HG02973 (cell line): ENCODE data around the gene FAM193B.
"Not testable (repeated sequence)": the region's sequence is repeated elsewhere in the genome, so short reads cannot be mapped to it uniquely, and the experiment has no call there.

Experiments used
- ATAC-seq: cut with Tn5 transposase; IDR thresholded peaks from one replicate; pipeline ENCODE4 v1.9.1; 2021; ENCODE audit warnings: moderate library complexity; ENCODE audit not compliant: unreplicated experiment

Gene FAM193B

GRCh38 chr5:177578316-177578715 is 24.0 kb upstream of the FAM193B start:
- no peak for ATAC-seq

GRCh38 chr5:177576169-177576568 is 21.8 kb upstream of the FAM193B start:
- ATAC-seq, result no peak

DNA sequence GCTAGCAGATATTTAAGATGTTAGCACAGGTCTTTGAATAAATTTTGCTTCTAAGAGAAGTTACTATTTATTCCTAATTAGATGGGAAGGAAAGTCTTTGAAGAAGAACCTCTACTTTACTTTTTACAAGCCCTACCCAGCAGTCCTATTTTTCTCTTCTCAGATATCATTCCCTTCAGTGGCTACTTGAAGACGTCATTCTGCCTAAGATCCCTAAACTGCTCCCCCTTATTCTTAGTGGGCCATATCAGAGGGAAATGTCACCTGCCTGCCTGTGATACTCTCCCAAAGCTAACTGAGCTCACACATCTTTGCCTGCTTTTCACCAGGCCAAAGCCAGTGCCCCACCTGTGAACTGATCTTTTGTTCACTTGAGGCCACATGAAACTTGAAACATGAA is 21.1 kb upstream of the FAM193B start:
- no peak for ATAC-seq

DNA sequence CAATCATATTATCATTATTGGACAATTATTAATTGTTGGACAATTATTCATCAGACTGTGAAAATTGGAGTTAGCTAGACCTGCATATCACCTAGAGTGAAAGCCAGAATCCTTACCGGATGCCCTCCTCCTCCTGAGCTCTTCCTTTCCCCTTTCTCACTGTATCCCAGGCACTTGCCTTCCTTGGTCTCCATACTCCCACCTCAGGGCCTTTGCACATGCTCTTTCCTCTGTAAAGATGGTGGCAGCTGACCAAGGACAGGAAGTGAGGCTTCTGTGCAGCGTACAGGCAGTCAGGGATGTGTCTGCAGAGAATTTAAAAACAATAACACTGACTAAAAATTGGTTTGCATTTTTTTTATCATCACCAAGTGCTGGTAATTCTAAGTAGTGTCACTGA is 15.5 kb upstream of the FAM193B start:
- ATAC-seq, result no peak

- no peak for ATAC-seq
These were observed 14.0 kb upstream of the FAM193B start for GRCh38 chr5:177568326-177568725.

- no peak for ATAC-seq
These were observed 10.7 kb upstream of the FAM193B start for GRCh38 chr5:177565046-177565445.

DNA sequence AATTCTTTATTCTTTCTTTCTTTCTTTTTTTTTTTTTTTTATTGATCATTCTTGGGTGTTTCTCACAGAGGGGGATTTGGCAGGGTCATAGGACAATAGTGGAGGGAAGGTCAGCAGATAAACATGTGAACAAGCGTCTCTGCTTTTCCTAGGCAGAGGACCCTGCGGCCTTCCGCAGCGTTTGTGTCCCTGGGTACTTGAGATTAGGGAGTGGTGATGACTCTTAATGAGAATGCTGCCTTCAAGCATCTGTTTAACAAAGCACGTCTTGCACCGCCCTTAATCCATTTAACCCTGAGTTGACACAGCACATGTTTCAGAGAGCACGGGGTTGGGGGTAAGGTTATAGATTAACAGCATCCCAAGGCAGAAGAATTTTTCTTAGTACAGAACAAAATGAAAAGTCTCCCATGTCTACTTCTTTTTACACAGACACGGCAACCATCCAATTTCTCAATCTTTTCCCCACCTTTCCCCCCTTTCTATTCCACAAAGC is 5.1 kb upstream of the FAM193B start:
- not testable (repeated sequence) for ATAC-seq

DNA sequence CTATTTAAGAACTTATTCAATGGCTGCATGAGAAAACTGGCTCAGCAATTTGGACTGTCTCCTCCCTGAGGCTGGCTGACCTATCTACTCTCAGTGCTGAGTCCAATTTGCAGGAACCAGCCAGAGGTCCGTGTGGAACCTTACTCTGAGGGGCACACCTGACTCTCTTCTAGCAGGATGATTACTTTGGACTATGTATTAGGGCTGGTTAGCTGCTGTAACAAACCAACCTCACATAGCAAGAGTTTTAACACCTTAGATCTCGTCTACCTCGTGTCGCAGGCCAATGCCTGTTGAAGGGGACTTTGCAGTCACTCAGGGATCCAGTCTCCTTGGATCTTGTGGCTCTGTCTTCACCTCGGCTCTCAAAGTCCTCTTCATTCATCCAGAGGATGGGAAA is 3.4 kb upstream of the FAM193B start:
- ATAC-seq, result no peak

DNA sequence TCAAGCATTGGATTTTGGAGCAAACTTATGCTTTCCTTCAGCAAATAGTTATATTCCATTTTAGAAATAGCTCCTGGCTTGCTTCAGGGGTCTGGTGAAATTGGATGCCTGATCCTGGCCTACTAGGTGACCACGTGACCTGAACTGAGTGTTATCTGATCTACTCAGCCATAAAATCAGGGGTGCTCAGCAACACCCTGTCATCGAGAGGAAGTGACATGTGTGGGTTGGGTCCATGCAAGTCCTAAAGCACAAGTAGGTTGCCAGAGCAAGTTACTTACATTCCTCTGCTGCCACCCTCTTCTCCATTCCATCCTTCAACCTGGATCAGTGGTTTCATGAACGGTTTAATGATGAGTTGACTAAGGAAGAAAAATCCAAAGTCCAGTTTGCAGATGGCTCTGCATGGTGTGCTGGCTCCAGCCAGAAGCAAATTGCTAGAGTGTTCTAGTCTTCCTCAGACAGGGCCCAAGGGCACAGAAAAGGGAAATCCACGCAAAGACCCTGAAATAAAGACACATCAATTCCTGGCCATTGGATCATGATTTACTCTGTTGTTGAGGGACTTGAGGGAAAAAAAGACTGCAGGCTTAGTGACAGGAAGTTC is 2.8 kb upstream of the FAM193B start:
- no peak for ATAC-seq

DNA sequence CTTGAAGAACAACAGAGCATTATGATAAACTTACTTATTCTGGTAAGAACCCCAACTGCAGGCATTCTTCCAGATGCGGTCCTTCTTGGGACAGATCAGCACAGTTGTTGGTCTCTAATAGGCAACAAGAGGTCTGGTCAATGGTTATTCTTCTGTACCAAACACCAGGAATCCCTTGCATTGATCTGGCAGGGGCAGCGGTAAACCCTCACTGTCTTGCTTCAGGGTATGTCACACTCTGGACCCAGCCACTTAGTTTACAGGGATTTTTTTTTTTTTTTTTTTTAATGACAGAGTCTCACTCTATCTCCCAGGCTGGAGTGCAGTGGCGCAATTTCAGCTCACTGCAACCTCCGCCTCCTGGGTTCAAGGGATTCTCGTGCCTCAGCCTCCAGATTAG is 1.3 kb upstream of the FAM193B start:
- ATAC-seq, result no peak

DNA sequence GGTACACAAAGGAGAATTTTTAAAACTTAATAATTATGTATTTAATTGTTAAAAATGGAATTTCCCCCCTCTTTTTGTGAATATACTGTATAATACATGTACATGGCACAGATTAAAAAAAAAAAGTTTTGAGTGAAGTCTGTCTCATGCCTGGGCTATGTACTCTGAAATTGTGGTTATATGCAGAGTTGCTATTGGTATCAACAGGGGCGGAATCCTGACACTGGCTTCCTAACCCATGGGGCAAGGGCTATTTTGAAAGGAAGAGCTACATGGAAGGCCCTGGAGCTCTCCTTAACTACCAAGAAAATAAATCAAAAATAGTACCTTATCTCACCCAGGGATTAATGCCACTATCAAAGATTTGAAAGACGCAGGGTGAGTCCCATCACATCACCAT is 865 bp upstream of the FAM193B start:
- ATAC-seq, result no peak

- ATAC-seq, result peak; percentile 30
These were observed 513 bp downstream of the FAM193B start for GRCh38 chr5:177553671-177554429.

- ATAC-seq, result no peak
These were observed 1.4 kb downstream of the FAM193B start for GRCh38 chr5:177552839-177553455.

DNA sequence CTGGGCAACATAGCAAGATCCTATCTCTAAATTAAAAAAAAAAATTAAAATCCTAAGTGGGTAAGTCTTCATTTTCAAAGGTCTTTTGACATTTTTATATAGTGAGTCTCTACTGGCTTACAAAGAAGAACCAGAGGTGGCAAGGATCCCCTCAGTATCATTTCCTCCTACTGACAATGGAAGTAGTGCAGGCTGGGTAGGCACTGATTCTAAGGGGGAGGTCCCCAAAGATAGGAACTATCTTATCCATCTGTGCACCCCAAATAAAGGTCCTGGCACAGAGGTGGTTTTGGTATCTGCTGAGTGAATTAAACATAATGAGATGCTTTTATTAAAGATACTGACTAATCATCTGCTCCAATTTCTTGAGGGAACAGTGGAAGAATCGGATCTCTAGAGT is 4.2 kb downstream of the FAM193B start:
- ATAC-seq, result no peak

DNA sequence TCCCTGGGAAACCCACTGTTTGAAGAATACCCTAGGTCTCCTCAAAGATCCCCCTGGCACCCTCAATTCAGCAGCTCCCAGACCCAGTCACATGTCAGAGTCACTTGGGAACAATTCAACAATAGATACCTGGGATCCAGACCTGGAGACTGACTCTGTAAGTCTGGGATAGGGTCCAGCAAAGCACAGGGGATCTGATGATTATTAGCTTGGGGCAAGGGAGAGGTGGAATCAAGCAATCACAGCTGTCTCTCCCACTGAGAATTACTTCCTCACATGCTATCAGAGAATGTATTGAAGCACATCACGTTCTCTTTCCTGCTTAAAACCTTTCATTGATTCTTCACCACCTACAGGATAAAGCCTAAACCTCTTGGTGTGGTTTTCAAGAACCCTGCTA is 5.9 kb downstream of the FAM193B start:
- no peak for ATAC-seq

DNA sequence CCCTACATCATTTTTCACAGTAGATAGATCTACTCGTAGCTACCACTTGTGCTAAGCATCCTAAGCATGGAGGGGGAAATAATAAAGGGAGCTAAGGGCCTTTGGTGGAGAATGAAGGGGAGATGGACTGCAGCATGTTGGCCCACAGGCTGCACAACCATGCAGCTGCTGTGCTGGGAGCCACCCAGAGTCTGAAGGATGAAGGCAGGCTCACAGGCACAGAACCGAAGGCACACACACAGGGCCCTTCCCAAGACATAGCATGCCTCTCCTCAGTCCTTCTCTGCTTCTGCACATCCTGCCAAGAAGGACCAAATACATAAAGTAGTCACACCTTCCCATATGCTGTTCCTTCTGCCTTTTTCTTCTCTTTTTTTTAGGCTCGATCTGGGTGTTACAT is 6.6 kb downstream of the FAM193B start:
- ATAC-seq, result no peak

- no peak for ATAC-seq
These were observed 8.1 kb downstream of the FAM193B start for GRCh38 chr5:177546258-177546741.

DNA sequence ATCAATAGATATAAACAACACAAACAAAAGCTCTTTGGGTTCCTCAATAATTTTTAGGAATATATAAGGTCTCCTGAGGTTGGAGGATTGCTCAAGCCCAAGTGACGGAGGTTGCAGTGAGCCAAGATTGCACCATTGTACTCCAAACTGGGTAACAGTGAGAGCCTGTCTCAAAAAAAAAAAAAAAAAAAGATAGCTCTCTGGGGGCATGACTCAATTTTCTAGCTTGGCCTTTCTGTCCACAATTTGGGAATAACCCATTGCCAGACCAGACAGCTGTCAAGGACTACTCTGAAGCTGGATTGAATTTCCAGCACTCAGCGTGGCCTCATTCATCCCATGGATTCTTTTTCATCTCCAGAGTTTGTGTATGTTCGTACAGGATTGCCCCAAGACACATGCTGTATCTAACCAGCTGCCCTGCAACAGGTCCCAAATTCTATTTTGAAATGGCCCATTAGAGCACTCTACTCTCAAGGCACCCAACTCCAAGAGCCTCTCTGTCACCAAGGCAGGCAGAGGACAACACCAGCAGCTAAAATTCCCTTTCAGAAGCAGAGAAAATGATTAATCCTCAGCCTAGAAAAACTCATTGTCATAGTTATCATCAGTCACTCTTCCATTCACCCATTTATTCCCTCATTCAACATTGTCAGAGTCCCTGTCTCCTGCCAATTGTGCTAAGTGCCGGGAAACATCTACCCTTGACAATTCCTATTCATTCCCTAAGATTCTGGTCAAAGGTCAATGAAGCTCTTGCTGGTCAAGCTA is 8.7 kb downstream of the FAM193B start:
- ATAC-seq, result no peak

GRCh38 chr5:177542816-177543465 is 11.4 kb downstream of the FAM193B start:
- ATAC-seq, result no peak

GRCh38 chr5:177540438-177540837 is 13.9 kb downstream of the FAM193B start:
- no peak for ATAC-seq

GRCh38 chr5:177539411-177539810 is 15.0 kb downstream of the FAM193B start:
- ATAC-seq, result no peak
